SK-N-SH (cell line): ENCODE data around the gene MAP2K2.

Experiments
- CHD2 ChIP-seq: fragments of 150-350 bp; IDR thresholded peaks from 2 replicates; pipeline ENCODE4 v1.6.1; 2018; ENCODE audit warnings: low read length; ENCODE audit not compliant: partially characterized antibody
- EP300 ChIP-seq, 2 experiments: IDR thresholded peaks; 2 replicates each; pipeline versions ENCODE4 v1.4.0 to v1.6.1; 2012; ENCODE audit warnings: borderline replicate concordance in 1 of 2, low read depth in 1 of 2, low read length in 1 of 2
- RFX5 ChIP-seq: IDR thresholded peaks from 2 replicates; pipeline ENCODE4 v1.6.1; 2012; ENCODE audit warnings: mild to moderate bottlenecking, improper control_type of control experiment, low read length
- TF ChIP-seq, protein P1 (sequence below): IDR thresholded peaks from 2 replicates; pipeline ENCODE4 v1.4.0; 2012; ENCODE audit warnings: low read depth
- TF ChIP-seq, protein P2 (sequence below): fragments of 200-600 bp; sonication (generic); IDR thresholded peaks from 2 replicates; pipeline ENCODE4 v1.6.1; 2017; ENCODE audit warnings: antibody characterized with exemption, mild to moderate bottlenecking, moderate library complexity

GRCh38 chr19:4060621-4061177 lies 63.2 kb downstream of the MAP2K2 start:
- TF ChIP-seq, protein P1, sequence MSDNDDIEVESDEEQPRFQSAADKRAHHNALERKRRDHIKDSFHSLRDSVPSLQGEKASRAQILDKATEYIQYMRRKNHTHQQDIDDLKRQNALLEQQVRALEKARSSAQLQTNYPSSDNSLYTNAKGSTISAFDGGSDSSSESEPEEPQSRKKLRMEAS = no peak
- TF ChIP-seq, protein P2, sequence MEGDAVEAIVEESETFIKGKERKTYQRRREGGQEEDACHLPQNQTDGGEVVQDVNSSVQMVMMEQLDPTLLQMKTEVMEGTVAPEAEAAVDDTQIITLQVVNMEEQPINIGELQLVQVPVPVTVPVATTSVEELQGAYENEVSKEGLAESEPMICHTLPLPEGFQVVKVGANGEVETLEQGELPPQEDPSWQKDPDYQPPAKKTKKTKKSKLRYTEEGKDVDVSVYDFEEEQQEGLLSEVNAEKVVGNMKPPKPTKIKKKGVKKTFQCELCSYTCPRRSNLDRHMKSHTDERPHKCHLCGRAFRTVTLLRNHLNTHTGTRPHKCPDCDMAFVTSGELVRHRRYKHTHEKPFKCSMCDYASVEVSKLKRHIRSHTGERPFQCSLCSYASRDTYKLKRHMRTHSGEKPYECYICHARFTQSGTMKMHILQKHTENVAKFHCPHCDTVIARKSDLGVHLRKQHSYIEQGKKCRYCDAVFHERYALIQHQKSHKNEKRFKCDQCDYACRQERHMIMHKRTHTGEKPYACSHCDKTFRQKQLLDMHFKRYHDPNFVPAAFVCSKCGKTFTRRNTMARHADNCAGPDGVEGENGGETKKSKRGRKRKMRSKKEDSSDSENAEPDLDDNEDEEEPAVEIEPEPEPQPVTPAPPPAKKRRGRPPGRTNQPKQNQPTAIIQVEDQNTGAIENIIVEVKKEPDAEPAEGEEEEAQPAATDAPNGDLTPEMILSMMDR = no peak
- no peak for TF ChIP-seq RFX5
- no peak for TF ChIP-seq CHD2
- no peak for TF ChIP-seq EP300 (IDR thresholded peaks at IDR 0.05; ENCODE audit: borderline replicate concordance in 1 of 2, low read depth in 1 of 2, low read length in 1 of 2)
